PC-9 (cell line): Measurements from ENCODE around the gene RPAP2.

Source experiments
- EZH2 ChIP-seq: fragments of 200-600 bp; sonication (generic); IDR thresholded peaks from 2 replicates; pipeline ENCODE4 v1.8.0; 2017; ENCODE audit warnings: antibody characterized with exemption, low read depth
- TF ChIP-seq, protein P1 (sequence below): fragments of 200-600 bp; sonication (generic); conservative IDR thresholded peaks from 2 replicates; pipeline ENCODE4 v1.6.1; 2017; ENCODE audit warnings: mixed run types, antibody characterized with exemption, mild to moderate bottlenecking, moderate library complexity

DNA sequence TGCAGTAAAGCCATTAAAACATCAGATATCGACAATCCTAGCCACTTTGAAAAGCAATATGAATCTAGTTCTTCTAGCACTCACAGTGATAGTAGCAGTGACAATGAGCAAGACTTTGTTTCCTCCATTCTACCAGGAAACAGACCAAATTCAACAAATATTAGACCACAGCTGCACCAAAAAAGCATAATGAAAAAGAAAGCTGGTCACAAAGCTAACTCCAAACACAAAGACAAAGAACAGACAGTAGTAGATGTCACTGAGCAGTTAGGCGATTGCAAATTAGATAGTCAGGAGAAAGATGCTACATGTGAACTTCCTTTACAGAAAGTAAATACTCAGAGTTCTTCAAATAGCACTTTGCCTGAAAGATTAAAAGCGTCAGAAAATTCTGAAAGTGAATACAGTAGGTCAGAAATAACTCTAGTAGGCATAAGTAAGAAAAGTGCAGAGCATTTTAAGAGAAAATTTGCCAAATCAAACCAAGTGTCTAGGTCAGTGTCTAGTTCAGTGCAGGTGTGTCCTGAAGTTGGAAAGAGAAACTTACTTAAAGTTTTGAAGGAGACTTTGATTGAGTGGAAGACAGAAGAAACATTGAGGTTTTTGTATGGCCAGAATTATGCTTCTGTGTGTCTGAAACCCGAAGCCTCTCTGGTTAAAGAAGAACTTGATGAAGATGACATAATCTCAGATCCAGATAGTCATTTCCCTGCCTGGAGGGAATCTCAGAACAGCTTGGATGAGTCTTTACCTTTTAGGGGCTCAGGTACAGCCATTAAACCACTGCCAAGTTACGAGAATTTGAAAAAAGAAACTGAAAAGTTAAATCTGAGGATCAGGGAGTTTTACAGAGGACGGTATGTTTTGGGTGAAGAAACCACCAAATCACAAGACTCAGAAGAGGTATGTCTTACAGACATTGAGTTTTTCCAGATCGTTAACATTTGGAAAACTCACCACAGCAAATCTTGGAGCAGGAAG is 24.9 kb downstream of the RPAP2 start:
- TF ChIP-seq, protein P1, sequence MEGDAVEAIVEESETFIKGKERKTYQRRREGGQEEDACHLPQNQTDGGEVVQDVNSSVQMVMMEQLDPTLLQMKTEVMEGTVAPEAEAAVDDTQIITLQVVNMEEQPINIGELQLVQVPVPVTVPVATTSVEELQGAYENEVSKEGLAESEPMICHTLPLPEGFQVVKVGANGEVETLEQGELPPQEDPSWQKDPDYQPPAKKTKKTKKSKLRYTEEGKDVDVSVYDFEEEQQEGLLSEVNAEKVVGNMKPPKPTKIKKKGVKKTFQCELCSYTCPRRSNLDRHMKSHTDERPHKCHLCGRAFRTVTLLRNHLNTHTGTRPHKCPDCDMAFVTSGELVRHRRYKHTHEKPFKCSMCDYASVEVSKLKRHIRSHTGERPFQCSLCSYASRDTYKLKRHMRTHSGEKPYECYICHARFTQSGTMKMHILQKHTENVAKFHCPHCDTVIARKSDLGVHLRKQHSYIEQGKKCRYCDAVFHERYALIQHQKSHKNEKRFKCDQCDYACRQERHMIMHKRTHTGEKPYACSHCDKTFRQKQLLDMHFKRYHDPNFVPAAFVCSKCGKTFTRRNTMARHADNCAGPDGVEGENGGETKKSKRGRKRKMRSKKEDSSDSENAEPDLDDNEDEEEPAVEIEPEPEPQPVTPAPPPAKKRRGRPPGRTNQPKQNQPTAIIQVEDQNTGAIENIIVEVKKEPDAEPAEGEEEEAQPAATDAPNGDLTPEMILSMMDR = no peak
- no peak for TF ChIP-seq EZH2
